ENCODE data around the gene PIEZO1. TPM values are rescaled to one million over a fixed set of nuclear protein-coding genes. Genes with fewer than 3 reads are reported as not detected.

Gene PIEZO1
- total RNA-seq, 2 donors from 2014 or later, result 156 to 202 TPM

DNA sequence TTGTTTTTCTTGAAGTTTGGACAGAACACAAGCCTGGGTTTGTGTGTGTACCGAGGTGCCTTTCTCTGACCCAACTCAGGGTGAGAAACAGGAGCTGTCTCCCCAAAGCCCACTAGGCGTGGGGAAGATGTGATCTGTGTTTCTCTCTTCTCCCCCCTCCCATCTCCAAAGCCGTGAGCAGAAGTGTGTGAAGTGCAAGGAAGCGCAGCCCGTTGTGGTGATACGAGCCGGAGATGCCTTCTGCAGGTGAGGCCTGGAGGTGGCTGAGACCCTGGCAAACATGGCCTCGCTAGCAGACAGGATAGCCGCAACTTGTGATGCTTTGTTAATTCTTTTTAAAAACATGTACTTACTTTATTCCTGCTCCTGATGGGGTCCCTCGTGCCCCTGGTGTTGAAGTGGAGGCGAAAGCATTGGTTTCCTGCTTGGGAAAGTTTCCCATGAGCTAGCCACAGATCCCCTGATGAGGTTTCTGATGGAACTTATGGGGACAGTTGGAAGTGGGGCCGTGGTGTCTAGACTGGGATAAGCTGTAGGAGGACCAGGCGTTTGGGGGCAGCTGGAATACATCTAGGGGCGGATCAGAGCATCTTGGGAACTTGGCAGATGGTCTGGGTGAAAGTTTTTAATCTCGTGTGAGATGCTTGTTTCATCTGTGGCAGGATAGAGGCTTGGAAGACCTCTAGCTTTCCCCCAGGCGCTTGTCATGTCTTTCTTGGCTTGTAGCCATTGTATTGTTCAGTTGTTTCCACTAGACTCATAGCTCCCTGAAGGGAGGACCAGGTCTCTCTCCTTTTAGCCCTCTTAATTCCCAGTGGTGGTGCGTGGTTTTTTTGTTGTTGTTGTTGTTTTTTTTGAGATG is 77.8 kb downstream of the PIEZO1 start:
- H3K27me3 ChIP-seq (replicated peaks; ENCODE audit: insufficient read depth), result no peaks in the 10 kb centered on the region
- 28% methylated on average over 17 of the region's 17 CpGs for WGBS
- peak overlapping the region; percentile 84 to 88 for H3K4me3 ChIP-seq
- peaks cover 2% of the 10 kb centered on the region for H3K4me1 ChIP-seq (replicated peaks)
- TF ChIP-seq, protein P1, sequence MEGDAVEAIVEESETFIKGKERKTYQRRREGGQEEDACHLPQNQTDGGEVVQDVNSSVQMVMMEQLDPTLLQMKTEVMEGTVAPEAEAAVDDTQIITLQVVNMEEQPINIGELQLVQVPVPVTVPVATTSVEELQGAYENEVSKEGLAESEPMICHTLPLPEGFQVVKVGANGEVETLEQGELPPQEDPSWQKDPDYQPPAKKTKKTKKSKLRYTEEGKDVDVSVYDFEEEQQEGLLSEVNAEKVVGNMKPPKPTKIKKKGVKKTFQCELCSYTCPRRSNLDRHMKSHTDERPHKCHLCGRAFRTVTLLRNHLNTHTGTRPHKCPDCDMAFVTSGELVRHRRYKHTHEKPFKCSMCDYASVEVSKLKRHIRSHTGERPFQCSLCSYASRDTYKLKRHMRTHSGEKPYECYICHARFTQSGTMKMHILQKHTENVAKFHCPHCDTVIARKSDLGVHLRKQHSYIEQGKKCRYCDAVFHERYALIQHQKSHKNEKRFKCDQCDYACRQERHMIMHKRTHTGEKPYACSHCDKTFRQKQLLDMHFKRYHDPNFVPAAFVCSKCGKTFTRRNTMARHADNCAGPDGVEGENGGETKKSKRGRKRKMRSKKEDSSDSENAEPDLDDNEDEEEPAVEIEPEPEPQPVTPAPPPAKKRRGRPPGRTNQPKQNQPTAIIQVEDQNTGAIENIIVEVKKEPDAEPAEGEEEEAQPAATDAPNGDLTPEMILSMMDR (IDR thresholded peaks at IDR 0.05), result no peak
- TF ChIP-seq POLR2A (IDR thresholded peaks at IDR 0.05) (no peak), POLR2AphosphoS5 (IDR thresholded peaks at IDR 0.05) (no peak)
- DNase-seq (ENCODE audit: low spot score), result no peak
- intact Hi-C loops (cut with DNase I), result no loop called here
- peak overlapping the region; percentile 71 to 77 for H3K27ac ChIP-seq
- H3K9me3 ChIP-seq, result no peaks in the 10 kb centered on the region
- no peaks in the 10 kb centered on the region for H3K36me3 ChIP-seq

- peak; percentile 87 for TF ChIP-seq POLR2AphosphoS5 (IDR thresholded peaks at IDR 0.05)
- TF ChIP-seq, protein P1 (IDR thresholded peaks at IDR 0.05), result peak in 2 of 4 experiments; percentile 24 to 39
- peak; percentile 69 for TF ChIP-seq POLR2A (IDR thresholded peaks at IDR 0.05)
Observed at GRCh38 chr16:88706229-88706964, 78.6 kb downstream of the PIEZO1 start, which contains the start of the genes CTU2 and RNF166. Gene CTU2 (plus strand): TSS chr16:88706503. CDS start chr16:88706531, 28 bp downstream. Gene RNF166 (minus strand): TSS chr16:88706408. CDS start chr16:88706325, 83 bp downstream.

GRCh38 chr16:88705801-88706228 is 79.2 kb downstream of the PIEZO1 start:
- intact Hi-C loops (cut with DNase I), result no loop called here
- peak overlapping the region; percentile 84 to 88 for H3K4me3 ChIP-seq
- H3K4me1 ChIP-seq (replicated peaks), result peaks cover 2% of the 10 kb centered on the region
- TF ChIP-seq, protein P1 (IDR thresholded peaks at IDR 0.05), result no peak
- TF ChIP-seq POLR2AphosphoS5 (IDR thresholded peaks at IDR 0.05), result no peak
- TF ChIP-seq POLR2A (IDR thresholded peaks at IDR 0.05), result no peak
- H3K36me3 ChIP-seq, result no peaks in the 10 kb centered on the region
- H3K27me3 ChIP-seq (replicated peaks; ENCODE audit: insufficient read depth), result no peaks in the 10 kb centered on the region
- peak overlapping the region; percentile 54 to 77 for H3K27ac ChIP-seq
- no peaks in the 10 kb centered on the region for H3K9me3 ChIP-seq
- under 1% methylated on average over 50 of the region's 57 CpGs for WGBS
- DNase-seq (ENCODE audit: low spot score), result no peak

More at GRCh38 chr16:88706229-88706964, 78.6 kb downstream of the PIEZO1 start, which contains the start of the genes CTU2 and RNF166:
- under 1% methylated on average over 47 of the region's 86 CpGs for WGBS
- H3K4me3 ChIP-seq, result peak within 1 kb of the TSS; percentile 84 to 88
- H3K4me1 ChIP-seq (replicated peaks), result peaks cover 2% of the 10 kb centered on the region
- peak; percentile 86 for DNase-seq (ENCODE audit: low spot score)
- intact Hi-C loops (cut with DNase I), result no loop called here
- H3K36me3 ChIP-seq, result no peaks in the 10 kb centered on the region
- no peaks in the 10 kb centered on the region for H3K27me3 ChIP-seq (replicated peaks; ENCODE audit: insufficient read depth)
- peak within 1 kb of the TSS; percentile 71 to 77 for H3K27ac ChIP-seq
- no peaks in the 10 kb centered on the region for H3K9me3 ChIP-seq

DNA sequence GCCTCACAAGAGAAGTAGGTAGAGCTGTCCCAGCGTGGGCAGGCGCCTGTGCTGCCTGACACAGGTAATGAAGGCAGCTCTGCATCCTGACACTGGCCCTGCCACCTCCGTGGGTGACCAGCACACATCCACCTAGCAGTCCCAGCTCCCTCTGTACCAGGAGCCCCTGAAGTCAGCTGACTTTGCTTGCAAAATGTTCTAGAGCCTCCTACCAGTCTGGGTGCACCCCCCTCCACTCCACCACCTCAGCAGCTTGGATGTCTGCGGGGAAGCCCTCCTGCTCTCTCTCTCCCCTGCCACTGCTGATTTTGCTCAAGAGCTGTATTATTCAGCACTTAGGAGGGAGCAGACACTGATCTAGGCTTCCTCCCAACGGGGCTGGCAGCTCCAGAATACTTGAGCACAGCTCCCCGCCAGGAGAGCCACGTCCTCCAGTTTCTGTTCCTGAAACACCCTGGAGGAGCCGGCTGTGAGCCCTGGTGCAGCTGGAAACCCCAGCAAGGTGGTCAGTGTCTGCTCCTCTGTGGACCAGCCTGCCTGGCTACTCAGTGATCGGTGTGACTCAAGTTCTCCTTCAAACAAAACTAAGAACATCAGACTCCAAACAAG is 79.8 kb downstream of the PIEZO1 start:
- TF ChIP-seq, protein P1 (IDR thresholded peaks at IDR 0.05), result no peak
- TF ChIP-seq POLR2AphosphoS5 (IDR thresholded peaks at IDR 0.05) (no peak), POLR2A (IDR thresholded peaks at IDR 0.05) (no peak)
- Histone ChIP-seq H3K27me3 (replicated peaks; ENCODE audit: insufficient read depth) (no peaks in the 10 kb centered on the region), H3K9me3 (no peaks in the 10 kb centered on the region), H3K4me3 (peak overlapping the region; percentile 84 to 88), H3K4me1 (replicated peaks) (peaks cover 2% of the 10 kb centered on the region), H3K36me3 (no peaks in the 10 kb centered on the region), H3K27ac (peak overlapping the region; percentile 54 to 77)
- intact Hi-C loops (cut with DNase I), result no loop called here
- DNase-seq (ENCODE audit: low spot score), result no peak
- 28% methylated on average over 9 of the region's 9 CpGs for WGBS
